Erythroblast (primary cell): ENCODE data around the gene IL22.

Experiments used
- GATA1 ChIP-seq: IDR thresholded peaks from 2 replicates; pipeline ENCODE4 v1.6.1; 2011; ENCODE audit warnings: low read depth, mild to moderate bottlenecking, control low read depth, low read length, moderate library complexity
- POLR2A ChIP-seq: IDR thresholded peaks from 2 replicates; pipeline ENCODE4 v1.6.1; 2011; ENCODE audit warnings: mild to moderate bottlenecking, low read length

DNA sequence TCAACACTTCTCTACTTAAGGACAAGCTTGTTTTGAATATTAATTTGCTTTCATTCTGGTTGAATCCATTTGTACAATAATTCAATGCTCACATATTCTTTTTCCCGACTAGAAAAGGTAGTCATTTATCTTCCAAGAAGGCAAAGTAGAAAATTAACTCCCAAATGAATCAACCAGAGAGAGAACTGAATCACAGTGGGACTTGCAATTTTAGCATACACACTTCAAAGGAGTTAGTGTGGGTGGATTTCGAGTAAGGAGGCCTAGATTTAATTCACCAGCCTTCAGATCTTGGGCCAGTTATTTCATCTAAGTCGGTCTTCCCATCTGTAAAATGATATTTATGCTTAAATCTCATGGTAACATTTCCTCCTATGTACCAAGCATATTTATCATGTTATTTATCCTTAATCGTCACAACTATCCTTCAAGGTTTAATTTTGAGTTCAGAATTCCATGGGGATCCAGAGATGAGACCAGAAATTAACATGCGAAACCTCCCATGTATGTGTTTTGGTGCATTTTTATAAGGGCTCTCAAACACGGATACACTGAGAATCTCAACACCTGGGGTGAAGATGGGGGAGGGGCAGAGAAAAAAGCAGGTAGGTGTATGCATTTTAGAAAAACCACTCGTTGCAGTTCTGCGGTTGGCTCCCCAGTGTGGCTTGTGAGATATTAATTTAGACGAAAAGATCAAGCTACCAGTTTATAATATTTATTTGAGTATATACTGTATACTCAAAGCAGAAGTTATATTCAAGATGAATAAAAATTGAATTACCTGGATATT is 38.9 kb upstream of the IL22 start:
- TF ChIP-seq POLR2A (no peak), GATA1 (no peak)
